K562 (cell line): ENCODE data around the gene TTLL10. TPM values are rescaled to one million over a fixed set of nuclear protein-coding genes. Genes with fewer than 3 reads are reported as not detected.

ENCODE experiments used
- CBX8 ChIP-seq: fragments of 200-600 bp; sonication (generic); IDR thresholded peaks from 2 replicates; pipeline ENCODE4 v1.6.1; 2012; ENCODE audit warnings: borderline replicate concordance, mixed run types, low read depth, mild to moderate bottlenecking, moderate library complexity, mixed read lengths, low read length, control low read depth, inconsistent platforms; ENCODE audit not compliant: poor library complexity, severe bottlenecking; ENCODE audit errors: extremely low read depth
- CCNT2 ChIP-seq: IDR thresholded peaks from 2 replicates; pipeline ENCODE4 v1.6.1; 2011; ENCODE audit warnings: borderline replicate concordance, low read depth, mild to moderate bottlenecking, moderate library complexity, mixed read lengths, low read length; ENCODE audit not compliant: insufficient read length; ENCODE audit errors: extremely low read depth
- E2F1 ChIP-seq: sonication (generic); formaldehyde crosslinking; IDR thresholded peaks from 2 replicates; pipeline ENCODE4 v1.8.1; 2023; ENCODE audit warnings: mild to moderate bottlenecking, missing genetic modification reagents, moderate library complexity
- ERF ChIP-seq: fragments of 450-650 bp; formaldehyde crosslinking; IDR thresholded peaks from 2 replicates; pipeline ENCODE4 v1.4.0; 2020; ENCODE audit warnings: mild to moderate bottlenecking, mixed read lengths
- FOXA3 ChIP-seq, 2 experiments: fragments of 450-650 bp in 1 of 2; sonication (generic) in 1 of 2; formaldehyde crosslinking; IDR thresholded peaks in 1 of 2; conservative IDR thresholded peaks in 1 of 2; 2 replicates each; pipeline versions ENCODE4 v1.4.0 to v1.8.0; 2020 to 2022; ENCODE audit warnings: mild to moderate bottlenecking in 2 of 2, missing genetic modification reagents in 1 of 2
- GATAD2B ChIP-seq: fragments of 450-650 bp; IDR thresholded peaks from 2 replicates; pipeline ENCODE4 v1.6.1; 2017; ENCODE audit warnings: mild to moderate bottlenecking, borderline replicate concordance
- KDM4B ChIP-seq, 2 experiments: fragments of 450-650 bp in 1 of 2; sonication (generic) in 1 of 2; IDR thresholded peaks; 2 replicates each; pipeline ENCODE4 v1.6.1; 2016 to 2017; ENCODE audit warnings: borderline replicate concordance in 2 of 2, antibody characterized with exemption in 1 of 2, low read depth in 1 of 2, mild to moderate bottlenecking in 1 of 2
- MTA1 ChIP-seq: fragments of 450-650 bp; IDR thresholded peaks from 2 replicates; pipeline ENCODE4 v1.6.1; 2017; ENCODE audit warnings: borderline replicate concordance
- POLR2AphosphoS5 ChIP-seq: IDR thresholded peaks from 2 replicates; pipeline ENCODE4 v1.6.1; 2011; ENCODE audit warnings: mild to moderate bottlenecking, low read depth, low read length, moderate library complexity; ENCODE audit not compliant: control insufficient read depth, insufficient read depth
- PREB ChIP-seq: sonication (generic); formaldehyde crosslinking; IDR thresholded peaks from 2 replicates; pipeline ENCODE4 v1.8.1; 2023; ENCODE audit warnings: mild to moderate bottlenecking, missing genetic modification reagents
- PTRF ChIP-seq: fragments of 450-650 bp; IDR thresholded peaks from 2 replicates; pipeline ENCODE4 v1.6.1; 2016; ENCODE audit warnings: mild to moderate bottlenecking, missing genetic modification characterization, missing compliant biosample characterization
- SFPQ ChIP-seq: fragments of 200-400 bp; formaldehyde crosslinking; IDR thresholded peaks from 2 replicates; pipeline ENCODE4 v1.6.1; 2017; ENCODE audit warnings: mild to moderate bottlenecking, low read depth, low read length, moderate library complexity
- SREBF1 ChIP-seq: fragments of 150-350 bp; IDR thresholded peaks from 2 replicates; pipeline ENCODE4 v1.6.1; 2014; ENCODE audit warnings: antibody characterized with exemption, low read depth, low read length, borderline replicate concordance
- SRF ChIP-seq, 2 experiments: fragments of 250-450, 450-650 bp in 1 of 2; sonication (Bioruptor Pico) in 1 of 2; sonication (generic) in 1 of 2; formaldehyde crosslinking; IDR thresholded peaks; 2 replicates each; pipeline versions ENCODE4 v1.5.0 to v1.5.1; 2020 to 2022; ENCODE audit warnings: mild to moderate bottlenecking in 1 of 2, missing genetic modification reagents in 1 of 2
- ZBTB11 ChIP-seq, 3 experiments: fragments of 200-800 bp in 1 of 3; fragments of 250-450 bp in 1 of 3; fragments of 450-650 bp in 1 of 3; sonication (Bioruptor Pico) in 1 of 3; sonication (Bioruptor generic) in 1 of 3; formaldehyde crosslinking in 1 of 3; IDR thresholded peaks; 2 replicates each; pipeline versions ENCODE4 v1.6.1 to v1.8.0; 2016 to 2022; ENCODE audit warnings: mild to moderate bottlenecking in 2 of 3, missing genetic modification characterization in 2 of 3, missing compliant biosample characterization in 1 of 3, moderate library complexity in 1 of 3
- ZNF274 ChIP-seq: IDR thresholded peaks from 2 replicates; pipeline ENCODE4 v1.6.1; 2011; ENCODE audit warnings: low read depth, mild to moderate bottlenecking, low read length, moderate library complexity, borderline replicate concordance
- ZNF57 ChIP-seq: fragments of 450-650 bp; formaldehyde crosslinking; IDR thresholded peaks from 2 replicates; pipeline ENCODE4 v1.4.0; 2020; ENCODE audit warnings: mild to moderate bottlenecking, moderate library complexity
- polyA plus RNA-seq, 8 experiments: library from polyadenylated mRNA; depleted of rRNA in 4 of 8; stranded (reverse) in 5 of 8; unstranded in 3 of 8; fragments of >200 nt; fragmentation: Nextera tagmentation in 2 of 8; fragmentation: Illumina TruSeq in 1 of 8; extraction: Ambion mirVana in 2 of 8; extraction: Trizol in 1 of 8; gene quantifications; 2 replicates each; pipeline versions ENCODE4 v1.2.1 to v1.2.3, GENCODE V29; 2011 to 2014; ENCODE audit warnings: inconsistent platforms in 1 of 8, missing spikeins in 1 of 8
- total RNA-seq, 7 experiments: library from RNA; depleted of rRNA in 6 of 7; stranded (reverse); fragments of >200 nt in 6 of 7; fragmentation: Illumina TruSeq in 2 of 7; extraction: Trizol in 2 of 7; gene quantifications; 2 replicates each; pipeline versions ENCODE4 v1.2.1 to v1.2.3, GENCODE V29; 2011 to 2021; ENCODE audit warnings: low replicate concordance in 1 of 7

TTLL10 gene
- total and polyA plus RNA-seq, 9 of the 15 experiments (the other 6 are each of a cell fraction or from before 2014, with no cell fraction given): not detected

- TF ChIP-seq ZNF57 (CRISPR knock-in tag) (no peak), GATAD2B (no peak), CCNT2 (no peak), KDM4B (IDR thresholded peaks at IDR 0.05; ENCODE audit: borderline replicate concordance in 2 of 2, low read depth in 1 of 2) (no peak), ERF (CRISPR knock-in tag) (no peak), POLR2AphosphoS5 (no peak), ZBTB11 (CRISPR knock-in tag; IDR thresholded peaks at IDR 0.05) (no peak), MTA1 (no peak), E2F1 (CRISPR knock-in tag) (no peak), SFPQ (no peak), PREB (CRISPR knock-in tag) (no peak), CBX8 (no peak), SREBF1 (no peak), FOXA3 (CRISPR knock-in tag; conservative IDR thresholded peaks at IDR 0.05 in 1 of 2, IDR thresholded peaks at IDR 0.05 in 1 of 2) (no peak), ZNF274 (no peak), SRF (CRISPR knock-in tag; IDR thresholded peaks at IDR 0.05) (peak in 1 of 2 experiments; percentile 95; a peak in 2 of 4 replicates), PTRF (tag) (peak; percentile 77; the same call in 1 of the 2 replicates)
Observed at GRCh38 chr1:1135339-1136136, 38.1 kb upstream of the TTLL10 start (continued).
